HEK293 (cell line): ENCODE measurements around the gene EDEM1.
A peak's percentile ranks its signal among the peaks of the same experiment; 100 is the strongest.

Experiments used
- CTCF ChIA-PET: fragments of 350-600 bp; formaldehyde crosslinking; extraction: SDS; loops from one replicate; lab custom pipeline; 2021; ENCODE audit warnings: antibody characterized with exemption; lab: Yijun Ruan, JAX
- POLR2A ChIA-PET: fragments of 300-600 bp; formaldehyde crosslinking; extraction: SDS; loops from one replicate; lab custom pipeline; 2020; ENCODE audit warnings: antibody characterized with exemption, inconsistent platforms; lab: Yijun Ruan, JAX
- H3K27ac ChIP-seq: fragments of 200-500 bp; sonication (Bioruptor generic); 2 replicates; pipeline ENCODE4 v1.5.1; 2014; ENCODE audit warnings: low read depth, low read length, control low read depth, inconsistent platforms; ENCODE audit errors: extremely low read depth
- H3K36me3 ChIP-seq, 2 experiments: fragments of 200-500 bp in 1 of 2; sonication (Bioruptor generic) in 1 of 2; 1 replicate in 1 of 2; 2 replicates in 1 of 2; pipeline ENCODE4 v1.5.1; 2014 to 2017; ENCODE audit warnings: inconsistent platforms in 2 of 2, low read length in 2 of 2; ENCODE audit not compliant: control insufficient read depth in 2 of 2, insufficient read depth in 1 of 2
- H3K4me1 ChIP-seq: fragments of 200-500 bp; sonication (Bioruptor generic); 2 replicates; pipeline ENCODE4 v1.5.1; 2014; ENCODE audit warnings: mild to moderate bottlenecking, low read length, inconsistent platforms; ENCODE audit not compliant: control insufficient read depth, insufficient read depth
- H3K4me3 ChIP-seq: 2 replicates; pipeline ENCODE4 v1.5.1; 2011; ENCODE audit warnings: low read depth, mild to moderate bottlenecking, control low read depth, low read length, moderate library complexity
- H3K9me3 ChIP-seq: fragments of 200-500 bp; sonication (Bioruptor generic); 2 replicates; pipeline ENCODE4 v1.5.1; 2014; ENCODE audit warnings: low read depth, low read length, inconsistent platforms; ENCODE audit not compliant: control insufficient read depth, insufficient read depth
- BCL11B ChIP-seq: fragments of 450-650 bp; formaldehyde crosslinking; IDR thresholded peaks from 2 replicates; pipeline ENCODE4 v1.5.1; 2016; ENCODE audit warnings: low read depth, missing biosample characterization, missing genetic modification characterization
- GLIS2 ChIP-seq: fragments of 450-650 bp; formaldehyde crosslinking; IDR thresholded peaks from 2 replicates; pipeline ENCODE4 v1.5.1; 2016; ENCODE audit warnings: missing biosample characterization, missing genetic modification characterization
- KLF10 ChIP-seq: fragments of 450-650 bp; IDR thresholded peaks from 2 replicates; pipeline ENCODE4 v1.5.1; 2018; ENCODE audit warnings: missing biosample characterization, mild to moderate bottlenecking, missing genetic modification characterization
- PRDM6 ChIP-seq: fragments of 450-650 bp; formaldehyde crosslinking; IDR thresholded peaks from 2 replicates; pipeline ENCODE4 v1.5.1; 2017; ENCODE audit warnings: missing biosample characterization, missing genetic modification characterization
- SP2 ChIP-seq: fragments of 450-650 bp; formaldehyde crosslinking; IDR thresholded peaks from 2 replicates; pipeline ENCODE4 v1.5.1; 2016; ENCODE audit warnings: missing biosample characterization, missing genetic modification characterization
- SP3 ChIP-seq: fragments of 450-650 bp; formaldehyde crosslinking; IDR thresholded peaks from 2 replicates; pipeline ENCODE4 v1.5.1; 2016; ENCODE audit warnings: missing biosample characterization, missing genetic modification characterization
- SP7 ChIP-seq: fragments of 450-650 bp; formaldehyde crosslinking; IDR thresholded peaks from 2 replicates; pipeline ENCODE4 v1.5.1; 2016; ENCODE audit warnings: missing biosample characterization, missing genetic modification characterization
- WT1 ChIP-seq: fragments of 450-650 bp; formaldehyde crosslinking; IDR thresholded peaks from 2 replicates; pipeline ENCODE4 v1.5.1; 2016; ENCODE audit warnings: missing biosample characterization, missing genetic modification characterization
- YY1 ChIP-seq: fragments of 450-650 bp; formaldehyde crosslinking; IDR thresholded peaks from 2 replicates; pipeline ENCODE4 v1.5.1; 2018; ENCODE audit warnings: missing biosample characterization, missing genetic modification characterization
- ZBTB11 ChIP-seq: fragments of 450-650 bp; formaldehyde crosslinking; conservative IDR thresholded peaks from 2 replicates; pipeline ENCODE4 v1.5.1; 2016; ENCODE audit warnings: low read depth, missing biosample characterization, missing genetic modification characterization
- ZBTB17 ChIP-seq: fragments of 450-650 bp; formaldehyde crosslinking; IDR thresholded peaks from 2 replicates; pipeline ENCODE4 v1.5.1; 2016; ENCODE audit warnings: missing biosample characterization, missing genetic modification characterization
- ZBTB20 ChIP-seq: fragments of 450-650 bp; formaldehyde crosslinking; IDR thresholded peaks from 2 replicates; pipeline ENCODE4 v1.5.1; 2016; ENCODE audit warnings: missing biosample characterization, missing genetic modification characterization
- ZBTB26 ChIP-seq: fragments of 450-650 bp; formaldehyde crosslinking; optimal IDR thresholded peaks from 2 replicates; pipeline ENCODE3; 2016; ENCODE audit warnings: missing biosample characterization, mild to moderate bottlenecking, missing genetic modification characterization
- ZBTB8A ChIP-seq: fragments of 450-650 bp; formaldehyde crosslinking; IDR thresholded peaks from 2 replicates; pipeline ENCODE4 v1.5.1; 2016; ENCODE audit warnings: missing biosample characterization, missing genetic modification characterization
- ZNF175 ChIP-seq: fragments of 450-650 bp; formaldehyde crosslinking; IDR thresholded peaks from 2 replicates; pipeline ENCODE4 v1.5.1; 2016; ENCODE audit warnings: missing biosample characterization, missing genetic modification characterization
- ZNF2 ChIP-seq: fragments of 450-650 bp; formaldehyde crosslinking; IDR thresholded peaks from 2 replicates; pipeline ENCODE4 v1.5.1; 2016; ENCODE audit warnings: missing biosample characterization, missing genetic modification characterization
- ZNF239 ChIP-seq: fragments of 450-650 bp; formaldehyde crosslinking; IDR thresholded peaks from 2 replicates; pipeline ENCODE4 v1.5.1; 2016; ENCODE audit warnings: missing biosample characterization, missing genetic modification characterization
- ZNF266 ChIP-seq: fragments of 450-650 bp; formaldehyde crosslinking; IDR thresholded peaks from 2 replicates; pipeline ENCODE4 v1.5.1; 2016; ENCODE audit warnings: missing biosample characterization, missing genetic modification characterization, low read depth
- ZNF292 ChIP-seq: fragments of 450-650 bp; formaldehyde crosslinking; IDR thresholded peaks from 2 replicates; pipeline ENCODE4 v1.5.1; 2016; ENCODE audit warnings: low read depth, missing biosample characterization, missing genetic modification characterization, borderline replicate concordance
- ZNF335 ChIP-seq: fragments of 450-650 bp; formaldehyde crosslinking; conservative IDR thresholded peaks from 2 replicates; pipeline ENCODE4 v1.5.1; 2016; ENCODE audit warnings: missing biosample characterization, missing genetic modification characterization
- ZNF391 ChIP-seq: fragments of 450-650 bp; formaldehyde crosslinking; IDR thresholded peaks from 2 replicates; pipeline ENCODE4 v1.5.1; 2016; ENCODE audit warnings: low read depth, missing biosample characterization, missing genetic modification characterization, borderline replicate concordance
- ZNF473 ChIP-seq: fragments of 450-650 bp; formaldehyde crosslinking; IDR thresholded peaks from 2 replicates; pipeline ENCODE4 v1.5.1; 2017; ENCODE audit warnings: missing biosample characterization, missing genetic modification characterization
- ZNF530 ChIP-seq: fragments of 450-650 bp; formaldehyde crosslinking; IDR thresholded peaks from 2 replicates; pipeline ENCODE4 v1.5.1; 2016; ENCODE audit warnings: low read depth, missing biosample characterization, missing genetic modification characterization
- ZNF548 ChIP-seq: fragments of 450-650 bp; formaldehyde crosslinking; IDR thresholded peaks from 2 replicates; pipeline ENCODE4 v1.5.1; 2016; ENCODE audit warnings: missing biosample characterization, missing genetic modification characterization
- ZNF561 ChIP-seq: fragments of 450-650 bp; IDR thresholded peaks from 2 replicates; pipeline ENCODE4 v1.5.1; 2018; ENCODE audit warnings: missing biosample characterization, missing genetic modification characterization, borderline replicate concordance
- ZNF600 ChIP-seq: fragments of 450-650 bp; formaldehyde crosslinking; IDR thresholded peaks from 2 replicates; pipeline ENCODE4 v1.5.1; 2016; ENCODE audit warnings: missing biosample characterization, missing genetic modification characterization
- ZNF621 ChIP-seq: fragments of 450-650 bp; formaldehyde crosslinking; IDR thresholded peaks from 2 replicates; pipeline ENCODE4 v1.5.1; 2017; ENCODE audit warnings: missing biosample characterization, missing genetic modification characterization
- ZNF768 ChIP-seq: fragments of 450-650 bp; formaldehyde crosslinking; IDR thresholded peaks from 2 replicates; pipeline ENCODE4 v1.5.1; 2018; ENCODE audit warnings: missing biosample characterization, mild to moderate bottlenecking, missing genetic modification characterization
- ZNF791 ChIP-seq: fragments of 450-650 bp; formaldehyde crosslinking; IDR thresholded peaks from 2 replicates; pipeline ENCODE4 v1.5.1; 2016; ENCODE audit warnings: missing biosample characterization, missing genetic modification characterization
- ZNF843 ChIP-seq: fragments of 450-650 bp; formaldehyde crosslinking; IDR thresholded peaks from 2 replicates; pipeline ENCODE4 v1.5.1; 2016; ENCODE audit warnings: missing biosample characterization, missing genetic modification characterization
- ZSCAN18 ChIP-seq: fragments of 450-650 bp; formaldehyde crosslinking; IDR thresholded peaks from 2 replicates; pipeline ENCODE4 v1.5.1; 2016; ENCODE audit warnings: missing biosample characterization, missing genetic modification characterization
- ZXDB ChIP-seq: fragments of 450-650 bp; formaldehyde crosslinking; IDR thresholded peaks from 2 replicates; pipeline ENCODE4 v1.5.1; 2016; ENCODE audit warnings: missing biosample characterization, missing genetic modification characterization

Gene EDEM1

GRCh38 chr3:5187156-5187919, at the start of gene EDEM1:
EDEM1 (plus strand) TSS chr3:5187707; CDS start chr3:5187806, 99 bp downstream.
- Histone ChIP-seq H3K36me3 (peaks cover 0 to 10% of the 10 kb centered on the region in 2 experiments; a peak in 1 of 3 replicates), H3K27ac (peak within 1 kb of the TSS; percentile 86), H3K4me3 (peak within 1 kb of the TSS; percentile 92), H3K9me3 (no peaks in the 10 kb centered on the region), H3K4me1 (0 out of 2 replicates have a peak, but pooled peaks cover 2% of the 10 kb centered on the region)
- ChIA-PET POLR2A (interaction anchor here (0.5 to 1.4 kb wide), 3 partner anchors 64 to 202 kb away, joined by 3 to 5 read pairs (median 5); no protein-coding TSS in a partner anchor), CTCF (interaction anchor here (0.7 to 1.1 kb wide), 2 partner anchors 65 to 132 kb away, joined by 3 to 4 read pairs; partner anchors contain the start of gene ARL8B)
- TF ChIP-seq BCL11B (tag by site-specific recombination), result 0 out of 2 replicates have a peak, but pooled peaks have one; percentile 69
- TF ChIP-seq ZNF292 (tag by site-specific recombination), result no peak
- no peak for TF ChIP-seq ZNF175 (tag by site-specific recombination)
- peak; percentile 95 for TF ChIP-seq KLF10
- no peak for TF ChIP-seq ZBTB11 (tag by site-specific recombination)
- TF ChIP-seq ZNF473 (tag by site-specific recombination), result no peak
- peak; percentile 16; the same call in 1 of the 2 replicates for TF ChIP-seq SP7
- TF ChIP-seq ZNF2 (tag by site-specific recombination), result 0 out of 2 replicates have a peak, but pooled peaks have one; percentile 24
- TF ChIP-seq ZNF600, result peak; percentile 9; the same call in 1 of the 2 replicates
- TF ChIP-seq ZBTB17 (tag by site-specific recombination), result no peak
- no peak for TF ChIP-seq ZNF530 (tag by site-specific recombination)
- TF ChIP-seq SP3 (tag by site-specific recombination), result peak; percentile 58
- TF ChIP-seq SP2, result peak; percentile 71
- TF ChIP-seq YY1 (tag by site-specific recombination), result peak; percentile 46; the same call in 1 of the 2 replicates
- TF ChIP-seq ZSCAN18 (tag by site-specific recombination), result no peak
- TF ChIP-seq ZXDB (tag by site-specific recombination), result peak; percentile 62; the same call in 1 of the 2 replicates
- TF ChIP-seq ZNF266 (tag by site-specific recombination), result no peak
- TF ChIP-seq ZNF768 (tag by site-specific recombination), result no peak
- TF ChIP-seq ZNF391 (tag by site-specific recombination), result no peak
- TF ChIP-seq ZBTB26 (tag by site-specific recombination), result peak; percentile 69
- no peak for TF ChIP-seq WT1 (tag by site-specific recombination)
- TF ChIP-seq ZBTB20, result no peak; the same call in 1 of the 2 replicates
- no peak for TF ChIP-seq ZNF791
- TF ChIP-seq ZNF335, result peak; percentile 61; the same call in 1 of the 2 replicates
- TF ChIP-seq ZNF621 (tag by site-specific recombination), result no peak
- no peak for TF ChIP-seq ZNF239
- no peak for TF ChIP-seq ZNF561 (tag by site-specific recombination)
- TF ChIP-seq ZNF843, result no peak
- TF ChIP-seq PRDM6 (tag by site-specific recombination), result no peak
- peak; percentile 82 for TF ChIP-seq ZBTB8A
- TF ChIP-seq GLIS2, result peak; percentile 91
- TF ChIP-seq ZNF548 (tag by site-specific recombination), result no peak
